SK-N-SH (cell line): ENCODE results near the gene PPP1R36. TPM values are rescaled to one million over a fixed set of nuclear protein-coding genes. Genes with fewer than 3 reads are reported as not detected.

ENCODE experiments used
- CTCF ChIA-PET: fragments of 300-600, 350-600 bp; formaldehyde crosslinking; extraction: SDS; loops from one replicate; lab custom pipeline; 2021; lab: Yijun Ruan, JAX
- POLR2A ChIA-PET: fragments of 350-600 bp; sonication (Branson Sonifier 250); formaldehyde crosslinking; extraction: SDS; loops from one replicate; lab custom pipeline; 2020; ENCODE audit warnings: antibody characterized with exemption, inconsistent platforms; lab: Yijun Ruan, JAX
- DNase-seq: peaks from one replicate; pipeline ENCODE4 v3.0.0; 2012
- H2AFZ ChIP-seq: fragments of 200-600 bp; sonication (generic); 2 replicates; pipeline ENCODE4 v1.8.1; 2016; ENCODE audit warnings: antibody characterized with exemption, mild to moderate bottlenecking, low read depth
- H3F3A ChIP-seq: fragments of 200-600 bp; sonication (generic); replicated peaks from 2 replicates; pipeline ENCODE3; 2016; ENCODE audit warnings: antibody characterized with exemption, mild to moderate bottlenecking; ENCODE audit not compliant: insufficient read depth
- H3K27ac ChIP-seq, 2 experiments: fragments of 200-500 bp in 1 of 2; fragments of 200-600 bp in 1 of 2; sonication (Bioruptor generic) in 1 of 2; sonication (generic), shearing (Covaris generic) in 1 of 2; 2 replicates each; pipeline versions ENCODE4 v1.5.1 to v1.6.1; 2014 to 2016; ENCODE audit warnings: low read depth in 2 of 2, inconsistent platforms in 1 of 2, low read length in 1 of 2, mild to moderate bottlenecking in 1 of 2, mixed read lengths in 1 of 2
- H3K27me3 ChIP-seq: fragments of 200-600 bp; sonication (generic), shearing (Covaris generic); 2 replicates; pipeline ENCODE4 v1.6.1; 2016; ENCODE audit warnings: mixed run types; ENCODE audit not compliant: insufficient read depth
- H3K36me3 ChIP-seq, 2 experiments: fragments of 200-500 bp in 1 of 2; fragments of 200-600 bp in 1 of 2; sonication (Bioruptor generic) in 1 of 2; sonication (generic) in 1 of 2; replicated peaks in 1 of 2; 2 replicates each; pipeline versions ENCODE3 to v1.5.1; 2014 to 2016; ENCODE audit warnings: low read length in 1 of 2, mild to moderate bottlenecking in 1 of 2; ENCODE audit not compliant: insufficient read depth in 2 of 2, control insufficient read depth in 1 of 2
- H3K4me1 ChIP-seq, 2 experiments: fragments of 200-500 bp in 1 of 2; fragments of 200-600 bp in 1 of 2; sonication (Bioruptor generic) in 1 of 2; sonication (generic), shearing (Covaris generic) in 1 of 2; 2 replicates each; pipeline versions ENCODE4 v1.5.1 to v1.6.1; 2014 to 2016; ENCODE audit warnings: low read depth in 1 of 2, low read length in 1 of 2, mixed run types in 1 of 2; ENCODE audit not compliant: insufficient read depth in 2 of 2, control insufficient read depth in 1 of 2
- H3K4me2 ChIP-seq: fragments of 200-600 bp; sonication (generic), shearing (Covaris generic); 2 replicates; pipeline ENCODE4 v1.6.1; 2017; ENCODE audit warnings: mixed run types
- H3K4me3 ChIP-seq, 2 experiments: fragments of 200-500 bp in 1 of 2; fragments of 200-600 bp in 1 of 2; sonication (Bioruptor generic) in 1 of 2; sonication (generic), shearing (Covaris generic) in 1 of 2; 2 replicates each; pipeline versions ENCODE4 v1.5.1 to v1.8.1; 2014 to 2016; ENCODE audit warnings: low read depth in 2 of 2, inconsistent platforms in 1 of 2, low read length in 1 of 2, mild to moderate bottlenecking in 1 of 2, mixed read lengths in 1 of 2, moderate library complexity in 1 of 2
- H3K79me2 ChIP-seq: fragments of 200-600 bp; sonication (generic); 2 replicates; pipeline ENCODE4 v1.8.1; 2017; ENCODE audit warnings: mild to moderate bottlenecking; ENCODE audit not compliant: insufficient read depth
- H3K9ac ChIP-seq: fragments of 200-600 bp; sonication (generic); 2 replicates; pipeline ENCODE4 v1.6.1; 2017; ENCODE audit warnings: mixed run types
- H3K9me2 ChIP-seq: fragments of 200-600 bp; sonication (generic); 2 replicates; pipeline ENCODE4 v1.6.1; 2017; ENCODE audit warnings: mixed run types
- H3K9me3 ChIP-seq: fragments of 200-600 bp; sonication (generic); 2 replicates; pipeline ENCODE4 v1.6.1; 2017; ENCODE audit warnings: mixed run types, mild to moderate bottlenecking, moderate library complexity
- H4K20me1 ChIP-seq: fragments of 200-600 bp; sonication (generic); 2 replicates; pipeline ENCODE4 v1.6.1; 2017; ENCODE audit warnings: mild to moderate bottlenecking, mixed run types; ENCODE audit not compliant: insufficient read depth
- ELF1 ChIP-seq: IDR thresholded peaks from 2 replicates; pipeline ENCODE4 v1.4.0; 2012
- EZH2phosphoT487 ChIP-seq: fragments of 200-600 bp; sonication (generic); IDR thresholded peaks from 2 replicates; pipeline ENCODE4 v1.6.1; 2017; ENCODE audit warnings: low read depth, mixed run types, mild to moderate bottlenecking, antibody characterized with exemption, moderate library complexity, borderline replicate concordance
- FOXJ3 ChIP-seq: sonication (generic); formaldehyde crosslinking; IDR thresholded peaks from 2 replicates; pipeline ENCODE4 v1.5.1; 2020; ENCODE audit warnings: mild to moderate bottlenecking, missing genetic modification reagents
- FOXM1 ChIP-seq: IDR thresholded peaks from 2 replicates; pipeline ENCODE4 v1.4.0; 2012; ENCODE audit warnings: low read depth, mild to moderate bottlenecking
- GABPA ChIP-seq: IDR thresholded peaks from 2 replicates; pipeline ENCODE4 v1.4.0; 2012; ENCODE audit warnings: low read depth, mild to moderate bottlenecking
- GATA2 ChIP-seq: sonication (generic); formaldehyde crosslinking; IDR thresholded peaks from 2 replicates; pipeline ENCODE4 v1.5.0; 2020; ENCODE audit warnings: mild to moderate bottlenecking, missing genetic modification reagents
- JUND ChIP-seq: IDR thresholded peaks from 2 replicates; pipeline ENCODE4 v1.4.0; 2012
- MEF2A ChIP-seq: IDR thresholded peaks from 2 replicates; pipeline ENCODE4 v1.4.0; 2012; ENCODE audit warnings: low read depth, borderline replicate concordance
- MXI1 ChIP-seq: IDR thresholded peaks from 2 replicates; pipeline ENCODE4 v1.6.1; 2012; ENCODE audit warnings: mild to moderate bottlenecking, low read depth, low read length, improper control_type of control experiment
- NFIC ChIP-seq: IDR thresholded peaks from 2 replicates; pipeline ENCODE4 v1.4.0; 2012; ENCODE audit warnings: borderline replicate concordance
- RFX5 ChIP-seq: IDR thresholded peaks from 2 replicates; pipeline ENCODE4 v1.6.1; 2012; ENCODE audit warnings: mild to moderate bottlenecking, improper control_type of control experiment, low read length
- RXRA ChIP-seq: IDR thresholded peaks from 2 replicates; pipeline ENCODE4 v1.4.0; 2012; ENCODE audit warnings: low read depth, mild to moderate bottlenecking, borderline replicate concordance
- SIN3A ChIP-seq: IDR thresholded peaks from 2 replicates; pipeline ENCODE4 v1.6.1; 2012; ENCODE audit warnings: low read depth, mild to moderate bottlenecking, low read length, moderate library complexity, borderline replicate concordance
- TAF1 ChIP-seq: IDR thresholded peaks from 2 replicates; pipeline ENCODE4 v1.6.1; 2012; ENCODE audit warnings: low read depth, mild to moderate bottlenecking, low read length, moderate library complexity, borderline replicate concordance
- TEAD4 ChIP-seq: IDR thresholded peaks from 2 replicates; pipeline ENCODE4 v1.4.0; 2012; ENCODE audit warnings: mild to moderate bottlenecking, borderline replicate concordance; ENCODE audit not compliant: insufficient read depth
- WGBS: methylation state at CpG from one replicate; pipeline ENCODE4 v1.1.6; 2017; ENCODE audit warnings: low lambda C conversion rate; 5-methylcytosine and 5-hydroxymethylcytosine counted together
- polyA plus RNA-seq, 3 experiments: library from polyadenylated mRNA; depleted of rRNA; stranded (reverse); fragments of >200 nt; gene quantifications; 2 replicates each; pipeline ENCODE4 v1.2.3, GENCODE V29; 2012
- TF ChIP-seq, protein P1 (sequence below): IDR thresholded peaks from 2 replicates; pipeline ENCODE4 v1.4.0; 2012; ENCODE audit warnings: low read depth
- TF ChIP-seq, protein P2 (sequence below): IDR thresholded peaks from 2 replicates; pipeline ENCODE4; 2012
- TF ChIP-seq, protein P3 (sequence below): fragments of 200-600 bp; sonication (generic); IDR thresholded peaks from 2 replicates; pipeline ENCODE4 v1.6.1; 2017; ENCODE audit warnings: antibody characterized with exemption, mild to moderate bottlenecking, moderate library complexity
- TF ChIP-seq, protein P4 (sequence below): fragments of 150-350 bp; IDR thresholded peaks from 2 replicates; pipeline ENCODE4 v1.6.1; 2017; ENCODE audit warnings: antibody characterized with exemption, low read length, low read depth, borderline replicate concordance
- TF ChIP-seq, protein P5 (sequence below): fragments of 150-350 bp; IDR thresholded peaks from 2 replicates; pipeline ENCODE4 v1.6.1; 2016; ENCODE audit warnings: mild to moderate bottlenecking, low read depth, low read length
- TF ChIP-seq, protein P6 (sequence below): IDR thresholded peaks from 2 replicates; pipeline ENCODE4 v1.4.0; 2012; ENCODE audit warnings: low read depth, borderline replicate concordance

PPP1R36 gene
- polyA plus RNA-seq, 1 of the 3 experiments (the other 2 are of a cell fraction) = 0.08 TPM

DNA sequence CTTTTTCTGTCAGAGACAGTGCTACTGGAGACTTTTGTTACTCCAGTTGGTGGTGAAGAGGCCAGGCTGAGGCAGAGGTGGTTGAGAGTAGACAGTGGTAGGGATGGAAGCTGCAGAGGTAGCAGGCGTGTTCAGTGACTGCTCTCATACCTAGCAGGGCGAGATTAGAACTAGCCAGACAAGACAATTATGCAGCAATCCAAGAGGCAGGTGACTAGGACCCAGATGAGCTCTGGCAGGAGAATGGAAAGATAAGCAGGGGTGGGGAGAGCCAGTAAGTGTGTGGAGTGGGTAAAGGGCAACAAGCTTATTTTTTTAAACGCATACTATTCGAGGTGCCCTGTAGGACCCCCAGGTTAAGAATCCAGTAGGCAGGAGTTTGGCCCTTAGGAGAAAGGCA lies 4.8 kb downstream of the PPP1R36 start:
- no peak for TF ChIP-seq FOXM1
- no peak for TF ChIP-seq GABPA
- no peak for TF ChIP-seq EZH2phosphoT487
- TF ChIP-seq, protein P1, sequence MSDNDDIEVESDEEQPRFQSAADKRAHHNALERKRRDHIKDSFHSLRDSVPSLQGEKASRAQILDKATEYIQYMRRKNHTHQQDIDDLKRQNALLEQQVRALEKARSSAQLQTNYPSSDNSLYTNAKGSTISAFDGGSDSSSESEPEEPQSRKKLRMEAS = no peak
- TF ChIP-seq JUND = no peak
- TF ChIP-seq ELF1 = no peak
- TF ChIP-seq, protein P2, sequence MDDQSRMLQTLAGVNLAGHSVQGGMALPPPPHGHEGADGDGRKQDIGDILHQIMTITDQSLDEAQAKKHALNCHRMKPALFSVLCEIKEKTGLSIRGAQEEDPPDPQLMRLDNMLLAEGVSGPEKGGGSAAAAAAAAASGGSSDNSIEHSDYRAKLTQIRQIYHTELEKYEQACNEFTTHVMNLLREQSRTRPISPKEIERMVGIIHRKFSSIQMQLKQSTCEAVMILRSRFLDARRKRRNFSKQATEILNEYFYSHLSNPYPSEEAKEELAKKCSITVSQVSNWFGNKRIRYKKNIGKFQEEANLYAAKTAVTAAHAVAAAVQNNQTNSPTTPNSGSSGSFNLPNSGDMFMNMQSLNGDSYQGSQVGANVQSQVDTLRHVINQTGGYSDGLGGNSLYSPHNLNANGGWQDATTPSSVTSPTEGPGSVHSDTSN = no peak
- TF ChIP-seq RXRA = no peak
- no peak for TF ChIP-seq TAF1
- TF ChIP-seq RFX5 = no peak
- TF ChIP-seq, protein P3, sequence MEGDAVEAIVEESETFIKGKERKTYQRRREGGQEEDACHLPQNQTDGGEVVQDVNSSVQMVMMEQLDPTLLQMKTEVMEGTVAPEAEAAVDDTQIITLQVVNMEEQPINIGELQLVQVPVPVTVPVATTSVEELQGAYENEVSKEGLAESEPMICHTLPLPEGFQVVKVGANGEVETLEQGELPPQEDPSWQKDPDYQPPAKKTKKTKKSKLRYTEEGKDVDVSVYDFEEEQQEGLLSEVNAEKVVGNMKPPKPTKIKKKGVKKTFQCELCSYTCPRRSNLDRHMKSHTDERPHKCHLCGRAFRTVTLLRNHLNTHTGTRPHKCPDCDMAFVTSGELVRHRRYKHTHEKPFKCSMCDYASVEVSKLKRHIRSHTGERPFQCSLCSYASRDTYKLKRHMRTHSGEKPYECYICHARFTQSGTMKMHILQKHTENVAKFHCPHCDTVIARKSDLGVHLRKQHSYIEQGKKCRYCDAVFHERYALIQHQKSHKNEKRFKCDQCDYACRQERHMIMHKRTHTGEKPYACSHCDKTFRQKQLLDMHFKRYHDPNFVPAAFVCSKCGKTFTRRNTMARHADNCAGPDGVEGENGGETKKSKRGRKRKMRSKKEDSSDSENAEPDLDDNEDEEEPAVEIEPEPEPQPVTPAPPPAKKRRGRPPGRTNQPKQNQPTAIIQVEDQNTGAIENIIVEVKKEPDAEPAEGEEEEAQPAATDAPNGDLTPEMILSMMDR = no peak
- TF ChIP-seq FOXJ3 = no peak
- TF ChIP-seq GATA2 (CRISPR knock-in tag) = no peak
- no peaks in the 10 kb centered on the region for H3K36me3 ChIP-seq
- H4K20me1 ChIP-seq = no peaks in the 10 kb centered on the region
- no peaks in the 10 kb centered on the region for H3K27me3 ChIP-seq
- no peaks in the 10 kb centered on the region for H3K79me2 ChIP-seq
- ChIA-PET POLR2A (no interaction called here), CTCF (interaction anchor here (1.0 to 1.2 kb wide), 2 partner anchors 14 to 83 kb away, joined by 4 read pairs; partner anchors contain the start of gene HSPA2)
- no peak for DNase-seq
- 83% methylated on average over 4 of the region's 4 CpGs for WGBS
- H3K9me2 ChIP-seq = no peaks in the 10 kb centered on the region
- no peak overlapping the region for H2AFZ ChIP-seq
- no peak overlapping the region for H3K27ac ChIP-seq
- H3K9ac ChIP-seq = no peak overlapping the region
- no peaks in the 10 kb centered on the region for H3F3A ChIP-seq
- H3K4me3 ChIP-seq = no peak overlapping the region
- H3K4me2 ChIP-seq = no peak overlapping the region
- H3K9me3 ChIP-seq = no peaks in the 10 kb centered on the region
- H3K4me1 ChIP-seq = no peaks in the 10 kb centered on the region

DNA sequence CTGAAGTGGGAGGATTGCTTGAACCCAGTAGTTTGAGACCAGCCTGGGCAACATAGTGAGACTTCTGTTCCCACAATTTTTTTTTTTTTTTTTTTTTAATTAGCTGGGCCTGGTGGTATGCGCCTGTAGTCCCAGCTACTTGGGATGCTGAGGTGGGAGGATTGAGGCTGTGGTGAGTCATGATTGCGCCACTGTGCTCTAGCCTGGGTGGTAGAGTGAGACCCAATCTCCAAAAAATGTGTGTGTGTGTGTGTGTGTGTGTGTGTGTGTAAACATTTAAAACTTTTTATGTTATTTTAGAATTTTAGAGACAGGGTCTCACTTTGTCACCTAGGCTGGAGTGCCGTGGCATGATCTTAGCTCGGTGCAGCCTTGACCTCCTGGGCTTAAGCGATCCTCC lies 6.8 kb downstream of the PPP1R36 start:
- Histone ChIP-seq H3K4me2 (no peak overlapping the region), H3K27ac (no peak overlapping the region), H3K9me3 (no peaks in the 10 kb centered on the region), H3F3A (no peaks in the 10 kb centered on the region), H3K36me3 (no peaks in the 10 kb centered on the region), H4K20me1 (no peaks in the 10 kb centered on the region), H3K79me2 (no peaks in the 10 kb centered on the region), H3K4me1 (no peaks in the 10 kb centered on the region), H2AFZ (no peak overlapping the region), H3K4me3 (no peak overlapping the region), H3K9ac (no peak overlapping the region), H3K27me3 (no peaks in the 10 kb centered on the region), H3K9me2 (no peaks in the 10 kb centered on the region)
- ChIA-PET CTCF (interaction anchor here (1.1 kb wide), 1 partner anchor 178 kb away, joined by 3 read pairs; no protein-coding TSS in a partner anchor), POLR2A (no interaction called here)
- 85% methylated on average over 5 of the region's 5 CpGs for WGBS
- no peak for DNase-seq
- TF ChIP-seq, protein P4, sequence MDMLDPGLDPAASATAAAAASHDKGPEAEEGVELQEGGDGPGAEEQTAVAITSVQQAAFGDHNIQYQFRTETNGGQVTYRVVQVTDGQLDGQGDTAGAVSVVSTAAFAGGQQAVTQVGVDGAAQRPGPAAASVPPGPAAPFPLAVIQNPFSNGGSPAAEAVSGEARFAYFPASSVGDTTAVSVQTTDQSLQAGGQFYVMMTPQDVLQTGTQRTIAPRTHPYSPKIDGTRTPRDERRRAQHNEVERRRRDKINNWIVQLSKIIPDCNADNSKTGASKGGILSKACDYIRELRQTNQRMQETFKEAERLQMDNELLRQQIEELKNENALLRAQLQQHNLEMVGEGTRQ = no peak
- no peak for TF ChIP-seq TEAD4
- no peak for TF ChIP-seq MEF2A
- no peak for TF ChIP-seq NFIC
- TF ChIP-seq, protein P5, sequence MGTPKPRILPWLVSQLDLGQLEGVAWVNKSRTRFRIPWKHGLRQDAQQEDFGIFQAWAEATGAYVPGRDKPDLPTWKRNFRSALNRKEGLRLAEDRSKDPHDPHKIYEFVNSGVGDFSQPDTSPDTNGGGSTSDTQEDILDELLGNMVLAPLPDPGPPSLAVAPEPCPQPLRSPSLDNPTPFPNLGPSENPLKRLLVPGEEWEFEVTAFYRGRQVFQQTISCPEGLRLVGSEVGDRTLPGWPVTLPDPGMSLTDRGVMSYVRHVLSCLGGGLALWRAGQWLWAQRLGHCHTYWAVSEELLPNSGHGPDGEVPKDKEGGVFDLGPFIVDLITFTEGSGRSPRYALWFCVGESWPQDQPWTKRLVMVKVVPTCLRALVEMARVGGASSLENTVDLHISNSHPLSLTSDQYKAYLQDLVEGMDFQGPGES = no peak
- TF ChIP-seq, protein P6, sequence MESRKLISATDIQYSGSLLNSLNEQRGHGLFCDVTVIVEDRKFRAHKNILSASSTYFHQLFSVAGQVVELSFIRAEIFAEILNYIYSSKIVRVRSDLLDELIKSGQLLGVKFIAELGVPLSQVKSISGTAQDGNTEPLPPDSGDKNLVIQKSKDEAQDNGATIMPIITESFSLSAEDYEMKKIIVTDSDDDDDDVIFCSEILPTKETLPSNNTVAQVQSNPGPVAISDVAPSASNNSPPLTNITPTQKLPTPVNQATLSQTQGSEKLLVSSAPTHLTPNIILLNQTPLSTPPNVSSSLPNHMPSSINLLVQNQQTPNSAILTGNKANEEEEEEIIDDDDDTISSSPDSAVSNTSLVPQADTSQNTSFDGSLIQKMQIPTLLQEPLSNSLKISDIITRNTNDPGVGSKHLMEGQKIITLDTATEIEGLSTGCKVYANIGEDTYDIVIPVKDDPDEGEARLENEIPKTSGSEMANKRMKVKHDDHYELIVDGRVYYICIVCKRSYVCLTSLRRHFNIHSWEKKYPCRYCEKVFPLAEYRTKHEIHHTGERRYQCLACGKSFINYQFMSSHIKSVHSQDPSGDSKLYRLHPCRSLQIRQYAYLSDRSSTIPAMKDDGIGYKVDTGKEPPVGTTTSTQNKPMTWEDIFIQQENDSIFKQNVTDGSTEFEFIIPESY = no peak
- TF ChIP-seq RXRA = no peak
- TF ChIP-seq SIN3A = no peak
- no peak for TF ChIP-seq GATA2 (CRISPR knock-in tag)
- TF ChIP-seq ELF1 = no peak
- no peak for TF ChIP-seq MXI1
- no peak for TF ChIP-seq EZH2phosphoT487
- TF ChIP-seq RFX5 = no peak
- TF ChIP-seq TAF1 = no peak
